HG03097 (cell line): Measurements from ENCODE around the gene TARBP1.

Experiments
- ATAC-seq: cut with Tn5 transposase; IDR thresholded peaks from one replicate; pipeline ENCODE4 v1.9.1; 2021; ENCODE audit not compliant: unreplicated experiment, low FRiP score

TARBP1 gene

DNA sequence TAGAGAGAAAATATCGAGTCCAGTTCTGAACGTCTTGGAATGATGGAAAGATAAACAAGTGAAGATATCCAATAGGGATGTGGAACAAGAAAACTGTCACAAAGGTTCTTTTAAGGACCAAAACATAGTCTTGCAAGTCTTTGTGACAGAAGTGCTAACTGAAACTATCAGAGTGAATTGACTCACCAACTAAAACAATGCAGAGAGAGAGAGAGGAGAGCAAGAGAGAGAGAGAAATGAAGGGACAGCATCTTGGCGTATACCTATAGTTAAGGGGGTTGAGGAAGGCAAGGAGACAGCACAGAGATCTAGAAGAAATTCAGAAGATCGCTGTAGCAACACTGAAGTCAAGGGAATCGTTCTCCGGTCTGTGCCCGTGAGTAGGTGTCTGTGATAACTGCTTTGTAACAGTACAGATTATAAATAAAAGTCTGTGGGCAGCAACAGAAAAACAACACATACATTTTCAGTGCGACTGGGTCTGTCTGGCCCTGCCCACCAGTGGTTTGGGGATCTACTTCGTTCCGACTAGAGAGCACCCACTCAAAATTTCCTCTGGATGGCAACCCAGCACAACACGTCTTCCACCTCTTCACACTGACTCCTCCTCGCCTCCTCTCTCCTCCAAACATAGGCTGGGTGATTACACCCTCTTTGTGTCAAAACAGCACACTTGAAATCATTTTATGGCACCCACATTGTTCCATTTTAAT lies 110.5 kb downstream of the TARBP1 start:
- no peak for ATAC-seq

- ATAC-seq, result no peak
These were observed 116.4 kb downstream of the TARBP1 start for GRCh38 chr1:234362558-234362957.

- no peak for ATAC-seq
These were observed 117.8 kb downstream of the TARBP1 start for GRCh38 chr1:234361102-234361603.

DNA sequence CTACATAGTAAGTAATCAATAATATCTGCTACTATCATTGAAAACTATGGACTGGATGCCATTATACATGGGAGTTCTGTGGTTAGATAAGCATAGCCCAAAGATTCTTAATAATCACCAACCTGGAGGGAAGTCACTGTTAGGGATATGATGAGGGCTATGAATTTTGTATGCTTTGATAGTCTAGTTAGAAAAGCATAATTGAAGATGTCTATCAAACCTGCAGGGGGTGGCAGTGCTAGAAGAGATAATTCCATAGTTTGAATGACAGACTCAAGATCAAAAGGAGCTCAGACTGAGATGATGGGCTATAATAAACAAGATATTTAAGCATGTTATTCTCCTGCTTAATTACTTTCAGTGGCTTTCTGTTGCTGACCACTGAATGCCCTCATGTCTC lies 121.1 kb downstream of the TARBP1 start:
- ATAC-seq, result no peak

- peak; percentile 57 for ATAC-seq
These were observed 122.2 kb downstream of the TARBP1 start for GRCh38 chr1:234356615-234357269.

DNA sequence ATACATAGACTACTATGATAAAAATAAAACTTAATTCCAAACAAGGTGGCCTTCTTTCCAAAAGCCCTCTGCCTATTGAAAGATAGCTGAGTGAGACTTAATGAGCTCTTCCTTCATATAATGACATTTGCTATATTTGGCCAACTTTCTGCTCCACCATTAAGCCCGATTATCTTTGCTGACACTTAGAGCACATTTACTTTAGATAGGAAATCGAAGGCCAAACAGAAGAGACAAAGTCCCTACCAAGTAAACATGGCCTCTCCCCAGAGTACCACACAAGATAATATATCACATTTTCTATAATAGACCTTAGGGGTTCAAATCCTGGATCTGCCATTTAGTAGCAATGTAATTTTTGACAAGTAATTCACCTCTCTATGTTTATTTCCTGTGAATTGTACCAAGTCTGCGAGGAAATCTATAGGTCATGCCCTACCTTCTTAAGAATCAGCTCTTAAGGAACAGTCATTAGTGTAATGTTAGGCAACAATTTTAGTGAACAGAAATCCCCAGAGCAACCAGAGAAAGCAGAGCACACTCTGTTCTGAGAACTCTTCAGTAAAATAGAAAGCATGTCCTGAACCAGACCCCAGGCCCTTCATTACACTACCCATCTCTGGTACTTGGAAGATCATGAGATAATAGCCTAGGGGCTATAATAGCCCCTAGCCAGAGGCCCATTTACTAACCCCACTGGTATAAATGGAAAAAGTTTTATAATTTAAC lies 123.0 kb downstream of the TARBP1 start:
- ATAC-seq, result no peak

DNA sequence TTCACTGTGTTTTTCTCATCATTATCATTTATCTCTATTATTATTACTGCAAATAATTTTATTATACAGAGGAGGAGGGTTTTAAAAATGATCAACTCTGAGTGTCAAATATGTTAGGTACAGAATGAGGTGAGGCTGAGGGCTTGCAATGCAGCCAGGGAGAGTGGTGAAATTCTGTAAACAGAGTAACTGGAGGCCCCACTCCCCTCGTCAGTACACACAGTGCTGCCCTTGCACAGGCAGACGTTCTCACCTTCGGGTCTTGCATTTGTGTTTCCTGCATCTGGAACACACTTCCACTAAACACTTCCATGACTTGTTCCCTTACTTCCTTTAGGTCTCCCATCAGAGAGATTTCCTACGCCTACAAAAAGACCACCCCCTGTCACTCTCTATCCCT lies 130.0 kb downstream of the TARBP1 start:
- no peak for ATAC-seq

GRCh38 chr1:234345237-234345636 lies 133.7 kb downstream of the TARBP1 start:
- no peak for ATAC-seq

DNA sequence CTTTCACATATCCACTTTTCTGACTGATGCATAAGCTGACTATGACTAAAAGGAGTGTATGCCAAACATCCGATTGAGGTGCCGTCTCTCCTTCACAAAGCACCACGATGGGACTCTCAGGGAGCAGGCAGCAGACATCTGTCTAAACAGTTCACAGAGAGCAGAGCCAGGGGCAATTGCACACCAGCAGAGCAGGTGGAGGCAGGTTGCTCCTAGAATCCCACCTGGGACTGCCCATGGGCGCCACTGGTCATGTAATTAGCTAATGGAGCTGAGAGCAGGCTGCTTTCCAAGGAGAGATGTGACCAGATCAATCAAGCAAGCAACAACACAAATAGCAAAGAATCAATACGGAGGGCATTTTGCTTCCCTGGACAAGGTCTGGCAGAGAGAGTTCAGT lies 136.2 kb downstream of the TARBP1 start:
- no peak for ATAC-seq
